Neuronal stem cell (in vitro differentiated cells): ENCODE results near the gene PARD3B.

Experiments used
- DNase-seq: peaks from one replicate; pipeline ENCODE4 v3.0.0-alpha.2; 2013; ENCODE audit warnings: low spot score
- H2AFZ ChIP-seq: one replicate; pipeline ENCODE4 v1.6.1; 2013; ENCODE audit warnings: mild to moderate bottlenecking, low read length, inconsistent platforms
- H2AK5ac ChIP-seq: 2 replicates; pipeline ENCODE4 v1.6.1; 2013; ENCODE audit warnings: low read depth, mild to moderate bottlenecking, inconsistent platforms, low read length, moderate library complexity, mixed read lengths
- H2BK120ac ChIP-seq: 2 replicates; pipeline ENCODE4 v1.6.1; 2013; ENCODE audit warnings: low read depth, mild to moderate bottlenecking, inconsistent platforms, low read length, moderate library complexity, mixed read lengths
- H2BK12ac ChIP-seq: one replicate; pipeline ENCODE4 v1.6.1; 2013; ENCODE audit warnings: low read length, inconsistent platforms
- H2BK15ac ChIP-seq: 2 replicates; pipeline ENCODE4 v1.6.1; 2013; ENCODE audit warnings: mild to moderate bottlenecking, low read length, inconsistent platforms, mixed read lengths
- H2BK5ac ChIP-seq: one replicate; pipeline ENCODE4 v1.6.1; 2013; ENCODE audit warnings: inconsistent platforms, mild to moderate bottlenecking, low read length, moderate library complexity
- H3K14ac ChIP-seq: one replicate; pipeline ENCODE4 v1.6.1; 2013; ENCODE audit warnings: low read length, inconsistent platforms
- H3K18ac ChIP-seq: 2 replicates; pipeline ENCODE4 v1.6.1; 2013; ENCODE audit warnings: low read length, inconsistent platforms
- H3K23ac ChIP-seq: 2 replicates; pipeline ENCODE4 v1.6.1; 2013; ENCODE audit warnings: low read depth, mild to moderate bottlenecking, mixed read lengths, low read length, inconsistent platforms; ENCODE audit not compliant: poor library complexity
- H3K27ac ChIP-seq: replicated peaks from 3 replicates; pipeline ENCODE4 v1.5.1; 2013; ENCODE audit warnings: low read length, inconsistent platforms
- H3K27me3 ChIP-seq, 3 experiments: 2 replicates each; pipeline ENCODE4 v1.6.1; 2013; ENCODE audit warnings: low read length in 3 of 3, mild to moderate bottlenecking in 2 of 3, inconsistent platforms in 1 of 3, low read depth in 1 of 3, mixed read lengths in 1 of 3, moderate library complexity in 1 of 3; ENCODE audit not compliant: control insufficient read depth in 3 of 3, insufficient read depth in 3 of 3
- H3K36me3 ChIP-seq, 2 donors: replicated peaks in 1 of 2; 2 replicates each; pipeline ENCODE4 v1.6.1; 2013; ENCODE audit warnings: low read length in 2 of 2; ENCODE audit not compliant: control insufficient read depth in 2 of 2, insufficient read depth in 2 of 2
- H3K4ac ChIP-seq: 2 replicates; pipeline ENCODE4 v1.6.1; 2013; ENCODE audit warnings: inconsistent platforms, mild to moderate bottlenecking, low read length, moderate library complexity
- H3K4me1 ChIP-seq, 2 donors: 1 replicate in 1 of 2; 2 replicates in 1 of 2; pipeline ENCODE4 v1.6.1; 2013; ENCODE audit warnings: low read length in 2 of 2, low read depth in 1 of 2; ENCODE audit not compliant: control insufficient read depth in 2 of 2, insufficient read depth in 1 of 2
- H3K4me2 ChIP-seq: one replicate; pipeline ENCODE4 v1.6.1; 2013; ENCODE audit warnings: mild to moderate bottlenecking, low read length, inconsistent platforms; ENCODE audit not compliant: insufficient read depth, poor library complexity, severe bottlenecking
- H3K4me3 ChIP-seq, 2 donors: 2 replicates each; pipeline ENCODE4 v1.5.1; 2013; ENCODE audit warnings: low read length in 2 of 2, mild to moderate bottlenecking in 2 of 2, inconsistent platforms in 1 of 2, moderate library complexity in 1 of 2
- H3K79me1 ChIP-seq: one replicate; pipeline ENCODE4 v1.6.1; 2013; ENCODE audit warnings: low read depth, mild to moderate bottlenecking, inconsistent platforms, low read length, moderate library complexity
- H3K9ac ChIP-seq: one replicate; pipeline ENCODE4 v1.6.1; 2013; ENCODE audit warnings: mild to moderate bottlenecking, low read depth, low read length, inconsistent platforms; ENCODE audit not compliant: poor library complexity
- H3K9me3 ChIP-seq, 2 donors: replicated peaks in 1 of 2; 2 replicates each; pipeline versions ENCODE3 to v1.6.1; 2013; ENCODE audit warnings: low read length in 2 of 2, mild to moderate bottlenecking in 2 of 2, inconsistent platforms in 1 of 2, low read depth in 1 of 2, mixed read lengths in 1 of 2, moderate library complexity in 1 of 2; ENCODE audit not compliant: control insufficient read depth in 2 of 2, insufficient read depth in 1 of 2
- H4K8ac ChIP-seq: one replicate; pipeline ENCODE4 v1.6.1; 2013; ENCODE audit warnings: low read depth, mild to moderate bottlenecking, inconsistent platforms, low read length, moderate library complexity
- H4K91ac ChIP-seq: one replicate; pipeline ENCODE4 v1.6.1; 2013; ENCODE audit warnings: low read length, low read depth, mild to moderate bottlenecking, inconsistent platforms; ENCODE audit not compliant: poor library complexity
- WGBS, 2 donors: extraction: QIAGEN DNeasy Blood & Tissue Kit; methylation state at CpG; one replicate each; pipeline ENCODE4 v1.1.7; 2013; ENCODE audit warnings: missing lambda C conversion rate in 2 of 2, mixed read lengths in 1 of 2; ENCODE audit not compliant: insufficient read length in 2 of 2, insufficient replicate concordance in 1 of 2; ENCODE audit errors: extremely low coverage in 2 of 2; 5-methylcytosine and 5-hydroxymethylcytosine counted together

PARD3B gene

GRCh38 chr2:205293559-205293958, 748.3 kb downstream of the PARD3B start:
- Histone ChIP-seq H3K14ac (no peak overlapping the region), H3K4me1 (no peaks in the 10 kb centered on the region), H3K4me2 (no peak overlapping the region), H2BK15ac (no peak overlapping the region), H2AK5ac (no peak overlapping the region), H4K8ac (no peak overlapping the region), H2BK5ac (no peak overlapping the region), H3K27ac (no peak overlapping the region), H3K27me3 (no peaks in the 10 kb centered on the region), H2BK12ac (no peak overlapping the region), H2AFZ (no peak overlapping the region), H4K91ac (no peak overlapping the region), H3K79me1 (no peaks in the 10 kb centered on the region), H3K9ac (no peak overlapping the region), H3K4me3 (no peak overlapping the region), H3K9me3 (peaks cover 0 to 12% of the 10 kb centered on the region in 2 donors), H3K18ac (no peak overlapping the region), H3K36me3 (no peaks in the 10 kb centered on the region), H2BK120ac (no peak overlapping the region), H3K4ac (no peak overlapping the region), H3K23ac (no peak overlapping the region)
- DNase-seq, result no peak

GRCh38 chr2:205296959-205297358, 751.7 kb downstream of the PARD3B start:
- DNase-seq, result no peak
- H3K4me2 ChIP-seq, result no peak overlapping the region
- no peaks in the 10 kb centered on the region for H3K79me1 ChIP-seq
- no peak overlapping the region for H2BK120ac ChIP-seq
- no peak overlapping the region for H3K14ac ChIP-seq
- no peak overlapping the region for H3K9ac ChIP-seq
- H3K36me3 ChIP-seq, result no peaks in the 10 kb centered on the region
- H3K27ac ChIP-seq, result no peak overlapping the region
- no peaks in the 10 kb centered on the region for H3K9me3 ChIP-seq
- no peak overlapping the region for H2BK15ac ChIP-seq
- H4K91ac ChIP-seq, result no peak overlapping the region
- no peak overlapping the region for H2BK5ac ChIP-seq
- no peaks in the 10 kb centered on the region for H3K27me3 ChIP-seq
- H2BK12ac ChIP-seq, result no peak overlapping the region
- H2AFZ ChIP-seq, result no peak overlapping the region
- H4K8ac ChIP-seq, result no peak overlapping the region
- WGBS, 2 donors, result no CpG with 5 or more reads among the region's 4 CpGs
- H3K23ac ChIP-seq, result no peak overlapping the region
- no peak overlapping the region for H3K4ac ChIP-seq
- no peak overlapping the region for H3K4me3 ChIP-seq
- no peak overlapping the region for H3K18ac ChIP-seq
- H2AK5ac ChIP-seq, result no peak overlapping the region
- peaks cover 2 to 14% of the 10 kb centered on the region in 2 donors for H3K4me1 ChIP-seq

GRCh38 chr2:205297368-205297767, 752.1 kb downstream of the PARD3B start:
- no peak overlapping the region for H3K18ac ChIP-seq
- no peak for DNase-seq
- H3K27ac ChIP-seq, result no peak overlapping the region
- no peak overlapping the region for H2AK5ac ChIP-seq
- H3K14ac ChIP-seq, result no peak overlapping the region
- H3K36me3 ChIP-seq, result peaks cover 0 to 3% of the 10 kb centered on the region in 2 donors
- no peaks in the 10 kb centered on the region for H3K79me1 ChIP-seq
- H2BK15ac ChIP-seq, result no peak overlapping the region
- no peak overlapping the region for H3K23ac ChIP-seq
- no peak overlapping the region for H3K4me2 ChIP-seq
- no peak overlapping the region for H3K4ac ChIP-seq
- no peak overlapping the region for H2BK12ac ChIP-seq
- no peak overlapping the region for H3K9ac ChIP-seq
- no peak overlapping the region for H4K91ac ChIP-seq
- no peak overlapping the region for H2AFZ ChIP-seq
- no peak overlapping the region for H2BK5ac ChIP-seq
- no peak overlapping the region for H4K8ac ChIP-seq
- H3K4me3 ChIP-seq, result no peak overlapping the region
- H2BK120ac ChIP-seq, result no peak overlapping the region
- no peaks in the 10 kb centered on the region for H3K9me3 ChIP-seq
- H3K4me1 ChIP-seq, result peaks cover 2 to 14% of the 10 kb centered on the region in 2 donors
- H3K27me3 ChIP-seq, result no peaks in the 10 kb centered on the region

- Histone ChIP-seq H2AFZ (no peak overlapping the region), H3K36me3 (peaks cover 0 to 5% of the 10 kb centered on the region in 2 donors), H2BK15ac (no peak overlapping the region), H4K8ac (no peak overlapping the region), H3K18ac (no peak overlapping the region), H3K14ac (no peak overlapping the region), H4K91ac (no peak overlapping the region), H2BK5ac (no peak overlapping the region), H3K9me3 (no peaks in the 10 kb centered on the region), H3K79me1 (no peaks in the 10 kb centered on the region), H3K27me3 (no peaks in the 10 kb centered on the region), H2BK12ac (no peak overlapping the region), H3K4me3 (no peak overlapping the region), H3K4me2 (no peak overlapping the region), H2AK5ac (no peak overlapping the region), H3K27ac (no peak overlapping the region), H2BK120ac (no peak overlapping the region), H3K9ac (no peak overlapping the region), H3K4me1 (peaks cover 2 to 14% of the 10 kb centered on the region in 2 donors), H3K23ac (no peak overlapping the region), H3K4ac (no peak overlapping the region)
- WGBS, 2 donors, result no CpG with 5 or more reads among the region's 4 CpGs
- no peak for DNase-seq
Observed at GRCh38 chr2:205297846-205298245, 752.6 kb downstream of the PARD3B start.
